TTC549 (cell line): Measurements from ENCODE around the gene SEC24C.
"Not testable (repeated sequence)": the region's sequence is repeated elsewhere in the genome, so short reads cannot be mapped to it uniquely, and the experiment has no call there.

Experiments
- FAIRE-seq: peaks from 2 replicates; lab custom pipeline; 2012; peaks lifted over from hg19 to GRCh38; lab: Jason Lieb, UNC

SEC24C gene

DNA sequence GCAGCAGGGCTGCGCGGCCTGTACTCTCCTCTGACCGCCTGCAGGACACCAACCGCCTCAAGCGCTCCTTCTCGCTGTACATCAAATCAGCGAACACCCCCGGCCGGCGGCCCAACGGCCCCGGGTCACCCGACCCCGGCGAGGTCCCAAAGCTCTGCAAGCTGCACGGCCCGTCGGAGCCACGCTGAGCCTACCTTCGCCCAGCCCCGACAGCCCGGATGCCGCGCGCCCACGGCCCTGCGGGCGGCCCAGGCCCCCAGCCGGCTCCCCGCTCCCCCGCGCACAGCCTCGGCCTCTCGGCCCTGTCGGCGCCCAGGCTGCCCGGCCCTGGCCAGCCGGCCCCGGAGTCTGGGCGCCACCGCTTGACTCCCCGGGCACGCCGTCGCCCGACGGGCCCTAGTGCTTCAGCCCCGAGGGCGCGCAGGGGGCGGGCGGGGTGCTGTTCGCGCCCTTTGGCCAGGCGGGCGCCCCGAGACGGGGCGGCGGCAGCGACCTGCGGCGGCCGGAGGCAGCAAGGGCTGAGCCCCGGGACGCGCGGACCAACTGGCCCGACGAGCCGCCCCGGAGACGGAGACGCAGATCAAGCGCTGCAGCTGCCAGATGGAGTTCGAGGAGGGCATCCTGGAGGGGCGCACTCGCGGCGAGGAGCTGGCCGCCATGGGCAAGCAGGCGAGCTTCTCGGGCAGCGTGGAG lies 11.1 kb upstream of the SEC24C start:
- FAIRE-seq: no peak

DNA sequence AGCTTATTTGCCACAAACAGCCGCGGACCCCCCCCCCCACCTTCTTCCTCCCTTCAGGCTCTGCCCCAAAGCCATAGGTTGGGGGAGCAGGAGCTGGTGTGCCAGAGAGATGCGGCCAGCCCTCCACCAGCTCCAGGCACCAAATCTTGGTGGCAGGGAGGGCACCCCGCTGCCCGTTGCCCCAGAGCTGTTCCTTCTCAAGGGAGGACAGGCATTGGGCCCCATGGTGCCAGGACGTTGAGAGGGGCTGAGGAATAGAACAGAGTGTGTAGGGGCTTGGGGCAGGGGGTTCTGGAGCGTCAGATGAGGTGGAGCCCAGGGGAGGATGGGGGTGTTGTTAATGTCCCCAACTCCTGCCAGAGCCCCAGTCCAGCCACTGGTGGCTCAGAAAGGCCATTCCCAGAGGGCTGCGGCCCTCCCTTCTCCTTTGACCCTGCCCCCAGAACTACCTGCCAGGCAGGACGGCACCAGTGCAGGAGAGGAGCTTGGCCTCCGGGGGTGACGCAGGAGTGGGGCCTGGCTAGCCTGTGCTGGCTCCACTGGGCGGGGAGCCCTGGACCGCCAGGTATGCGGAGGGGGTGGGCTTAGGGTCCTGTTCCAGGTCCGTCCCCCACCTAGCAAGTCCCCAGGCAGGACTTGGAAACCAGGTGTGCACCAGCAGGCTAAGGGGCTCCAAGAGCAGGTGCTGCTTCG lies 10.0 kb upstream of the SEC24C start:
- no peak for FAIRE-seq

DNA sequence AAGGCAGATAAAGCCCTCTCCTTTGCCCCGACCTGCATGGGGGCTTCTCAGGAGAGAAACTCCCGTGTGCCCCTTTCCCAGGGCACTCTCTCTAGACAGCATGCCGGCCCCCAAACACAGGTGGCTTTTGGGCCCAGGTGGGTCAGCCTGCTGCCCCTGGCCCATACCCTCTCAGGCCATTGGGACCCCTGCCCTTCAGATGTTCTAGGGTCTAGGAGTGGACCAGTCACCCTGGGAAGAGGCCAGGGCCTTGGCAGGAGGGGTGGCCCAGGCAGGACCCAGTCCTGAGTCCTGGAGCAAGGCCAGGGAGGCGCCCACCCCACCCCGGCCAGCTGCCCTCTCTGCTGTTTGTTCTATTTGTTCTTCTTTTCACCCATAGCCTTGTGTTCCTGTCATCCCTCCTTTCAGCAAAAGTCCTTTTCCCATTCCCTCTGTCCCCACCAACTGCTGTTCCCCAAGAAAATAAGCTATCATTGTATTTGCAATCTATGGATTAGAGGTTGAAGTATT lies 9.3 kb upstream of the SEC24C start:
- FAIRE-seq: no peak

DNA sequence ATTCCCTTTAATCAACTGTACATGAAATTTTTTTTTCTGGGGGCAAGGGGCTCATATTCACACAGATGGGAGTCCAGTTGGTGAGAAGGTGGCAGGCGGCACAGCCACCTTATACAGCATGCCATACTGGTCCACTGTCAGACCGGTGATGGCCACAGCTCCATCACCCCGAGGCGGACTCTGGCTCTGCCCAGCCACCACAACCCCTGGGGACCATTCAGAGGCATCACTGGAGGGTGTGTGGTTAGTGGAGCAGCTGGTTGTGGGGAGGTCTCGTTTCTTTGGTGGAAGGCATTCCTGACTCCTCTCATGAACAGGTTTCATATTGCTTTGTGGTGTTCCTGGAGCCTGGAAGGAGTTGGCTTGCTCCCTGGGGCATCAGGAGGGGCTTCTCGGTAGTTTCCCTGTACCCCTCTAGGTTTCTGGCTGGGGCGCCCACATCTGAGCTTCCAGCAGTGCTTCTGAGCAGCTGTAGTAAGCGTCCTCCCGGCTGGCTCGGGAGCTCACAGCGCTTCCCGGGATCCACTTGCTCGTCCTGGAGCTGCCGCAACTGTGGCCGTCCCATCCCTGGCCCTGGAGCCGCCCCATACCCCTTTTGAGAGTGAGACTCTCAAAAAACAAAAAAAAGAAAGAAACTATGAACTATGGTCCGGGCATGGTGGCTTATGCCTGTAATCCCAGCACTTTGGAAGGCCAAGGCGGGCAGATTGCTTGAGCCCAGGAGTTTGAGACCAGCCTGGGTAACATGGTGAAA lies 3.5 kb upstream of the SEC24C start:
- FAIRE-seq: not testable (repeated sequence)

DNA sequence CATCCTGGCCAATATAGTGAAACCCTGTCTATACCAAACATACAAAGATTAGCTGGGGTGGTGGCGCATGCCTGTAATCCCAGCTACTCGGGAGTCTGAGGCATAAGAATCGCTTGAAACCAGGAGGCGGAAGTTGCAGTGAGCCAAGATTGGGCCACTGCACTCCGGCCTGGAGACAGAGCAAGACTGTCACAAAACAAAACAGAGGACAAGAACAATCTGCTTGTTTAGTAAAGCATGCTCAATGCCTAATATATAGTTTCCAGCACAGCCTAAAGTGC lies 1.8 kb upstream of the SEC24C start:
- FAIRE-seq: no peak

DNA sequence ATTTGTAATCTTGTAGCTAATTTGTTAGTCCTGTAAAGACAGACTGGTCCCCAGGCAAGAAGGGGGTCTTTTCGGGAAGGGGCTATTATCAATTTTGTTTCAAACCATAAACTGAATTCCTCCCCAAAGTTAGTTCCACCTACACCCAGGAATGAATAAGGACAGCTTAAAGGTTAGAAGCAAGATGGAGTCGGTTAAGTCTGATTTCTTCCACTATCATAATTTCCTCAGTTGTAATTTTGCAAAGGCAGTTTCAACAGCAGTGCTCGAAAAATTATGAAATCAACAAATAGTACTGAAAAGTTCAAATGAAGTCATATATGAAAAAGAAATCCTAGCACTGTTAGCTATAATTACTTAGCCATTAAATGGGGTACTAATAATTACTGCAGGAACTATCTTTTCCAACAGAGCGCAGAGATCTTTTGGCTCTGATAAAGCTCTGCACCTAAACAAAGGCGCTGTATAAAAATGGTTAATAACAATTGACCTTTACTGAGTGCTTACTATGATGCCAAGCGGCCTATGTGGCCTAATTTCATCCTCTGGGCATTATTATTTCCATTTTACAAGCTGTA lies 756 bp upstream of the SEC24C start:
- FAIRE-seq: no peak

DNA sequence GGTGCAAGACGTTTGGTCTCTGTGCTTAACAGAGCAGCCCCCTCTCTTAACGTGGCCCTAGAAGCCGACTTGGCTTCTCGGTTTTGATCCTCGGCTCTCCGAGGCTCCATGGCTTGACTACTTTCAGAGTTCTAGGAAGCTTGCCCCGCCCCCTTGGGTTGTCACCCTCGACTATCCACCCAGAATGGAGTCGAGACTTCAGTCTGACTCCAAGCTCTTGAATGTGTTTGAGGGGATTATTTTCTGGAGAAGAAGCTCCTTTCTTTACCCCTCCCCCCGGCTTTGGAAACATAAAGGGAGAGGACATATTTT lies 448 bp downstream of the SEC24C start:
- no peak for FAIRE-seq

DNA sequence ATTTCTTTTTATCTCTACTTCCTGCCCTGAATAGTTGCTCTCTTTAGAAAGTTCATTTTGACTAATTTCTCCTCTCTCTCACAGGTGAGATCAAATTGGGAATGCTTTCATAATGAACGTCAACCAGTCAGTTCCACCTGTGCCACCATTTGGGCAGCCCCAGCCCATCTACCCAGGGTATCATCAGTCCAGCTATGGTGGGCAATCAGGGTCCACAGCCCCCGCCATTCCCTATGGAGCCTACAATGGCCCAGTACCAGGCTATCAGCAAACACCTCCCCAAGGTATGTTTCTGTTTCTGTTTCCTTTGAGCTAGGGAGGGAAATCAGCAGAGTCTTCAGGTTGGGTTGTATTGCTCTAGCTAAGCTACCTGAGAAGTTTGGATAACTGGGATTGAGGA lies 2.5 kb downstream of the SEC24C start:
- FAIRE-seq: no peak

DNA sequence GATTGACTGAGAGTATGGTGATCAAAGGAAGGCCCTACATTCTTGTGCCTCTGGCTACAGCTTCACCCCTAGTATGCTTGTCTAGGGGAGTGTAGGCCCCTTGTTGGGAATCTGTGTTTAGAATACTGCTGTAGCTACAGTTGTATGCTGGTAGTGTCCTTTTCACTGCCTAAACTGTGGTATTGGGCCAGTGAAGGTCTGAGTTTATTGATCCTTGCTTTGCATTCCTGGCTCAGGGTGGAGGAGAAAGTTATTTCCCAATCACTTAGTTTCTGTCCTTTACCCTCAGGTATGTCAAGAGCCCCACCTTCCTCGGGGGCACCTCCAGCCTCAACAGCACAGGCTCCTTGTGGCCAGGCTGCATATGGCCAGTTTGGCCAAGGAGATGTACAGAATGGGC lies 6.6 kb downstream of the SEC24C start:
- FAIRE-seq: no peak

DNA sequence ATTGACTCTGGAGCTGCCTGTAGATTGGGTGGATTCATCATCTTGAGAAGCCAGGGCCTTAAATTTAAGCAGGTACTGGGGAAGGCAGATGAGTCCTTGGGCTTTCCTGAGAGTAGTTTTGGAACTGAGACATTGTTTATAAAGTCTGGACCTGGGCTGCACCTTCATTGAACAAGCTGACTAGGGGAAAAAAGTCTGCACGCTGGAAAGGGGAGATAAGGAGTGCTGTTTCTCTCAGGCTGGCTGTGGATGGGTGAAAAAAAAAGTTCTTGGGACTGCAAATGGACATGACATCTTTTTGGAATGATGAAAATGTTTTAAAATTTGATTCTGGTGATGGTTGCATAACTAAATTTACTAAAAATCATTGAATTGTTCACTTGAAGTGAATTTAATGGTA lies 12.0 kb downstream of the SEC24C start:
- FAIRE-seq: no peak

DNA sequence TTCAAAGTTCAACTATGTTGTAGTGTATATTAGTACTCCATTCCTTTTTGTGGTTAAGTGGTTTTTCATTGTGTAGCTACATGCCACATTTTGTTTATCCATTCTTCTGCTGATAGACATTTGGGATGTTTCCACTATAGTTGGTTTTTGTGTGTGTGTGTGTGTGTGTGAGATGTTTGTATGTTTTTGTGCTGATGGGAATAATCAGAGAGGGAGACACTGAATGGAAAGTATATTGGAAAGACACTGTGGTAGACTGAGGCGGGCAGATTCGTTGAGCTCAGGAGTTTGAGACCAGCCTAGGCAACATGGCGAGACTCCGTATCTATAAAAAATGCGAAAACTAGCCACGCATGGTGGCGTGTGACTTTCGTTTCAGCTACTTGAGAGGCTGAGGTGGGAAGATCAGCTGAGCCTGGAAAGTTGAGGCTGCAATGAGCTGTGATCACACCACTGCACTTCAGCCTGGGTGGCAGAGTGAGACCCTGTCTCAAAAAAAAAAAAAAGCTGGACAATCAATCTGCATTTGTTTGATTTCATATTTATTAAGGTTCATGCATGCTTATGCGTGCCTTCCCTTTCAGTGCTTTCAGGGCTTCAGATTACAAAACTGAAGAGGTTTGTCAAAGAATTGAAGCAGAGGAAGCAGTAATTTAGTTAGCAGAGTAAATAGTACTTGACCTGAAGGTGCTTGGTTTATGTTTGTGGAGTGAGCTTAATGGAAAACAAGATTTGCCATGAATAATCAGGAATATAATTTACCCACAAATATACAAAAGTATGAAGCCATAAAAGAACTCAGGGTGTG lies 14.7 kb downstream of the SEC24C start:
- no peak for FAIRE-seq

DNA sequence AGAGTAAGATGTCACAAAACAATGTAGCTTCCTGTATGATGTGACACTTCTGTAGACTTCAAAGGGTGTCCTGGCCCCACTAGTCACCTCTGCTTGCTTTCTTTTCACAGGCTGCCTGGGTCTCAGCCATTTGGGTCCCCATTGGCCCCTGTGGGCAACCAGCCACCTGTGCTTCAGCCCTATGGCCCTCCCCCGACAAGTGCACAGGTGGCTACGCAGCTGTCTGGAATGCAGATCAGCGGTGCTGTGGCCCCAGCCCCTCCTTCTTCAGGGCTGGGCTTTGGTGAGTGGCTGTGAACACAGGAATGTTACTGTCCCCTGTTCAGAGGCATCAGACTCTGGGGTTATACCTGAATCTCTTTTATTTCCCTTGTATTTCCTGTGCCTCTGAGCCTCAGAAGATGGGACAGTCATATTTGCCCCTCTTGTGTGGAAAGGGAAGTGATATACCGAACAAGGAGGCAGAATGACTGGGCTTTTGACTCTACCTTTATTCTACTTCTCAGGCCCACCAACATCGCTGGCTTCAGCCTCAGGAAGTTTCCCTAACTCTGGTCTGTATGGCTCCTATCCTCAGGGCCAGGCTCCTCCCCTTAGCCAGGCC lies 15.4 kb downstream of the SEC24C start:
- no peak for FAIRE-seq

DNA sequence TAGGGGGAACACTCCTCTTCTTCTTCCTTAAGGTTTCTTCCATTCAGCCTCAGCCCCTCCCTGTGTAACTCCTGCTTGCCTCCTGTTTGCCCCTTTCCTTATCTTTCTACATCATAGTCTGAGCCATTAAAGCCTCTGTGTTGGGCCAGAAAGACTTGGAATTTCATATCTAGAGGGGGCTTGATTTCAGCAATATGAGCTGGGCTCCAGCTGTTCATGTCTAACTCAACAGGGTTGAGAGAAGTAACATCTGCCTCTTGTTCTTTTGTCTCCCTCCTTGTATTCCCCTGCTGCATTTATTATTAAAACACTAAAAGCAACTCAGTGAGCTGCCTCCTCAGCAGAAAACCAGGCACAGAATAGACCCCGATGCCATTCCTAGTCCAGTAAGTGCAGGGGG lies 17.6 kb downstream of the SEC24C start:
- FAIRE-seq: no peak

DNA sequence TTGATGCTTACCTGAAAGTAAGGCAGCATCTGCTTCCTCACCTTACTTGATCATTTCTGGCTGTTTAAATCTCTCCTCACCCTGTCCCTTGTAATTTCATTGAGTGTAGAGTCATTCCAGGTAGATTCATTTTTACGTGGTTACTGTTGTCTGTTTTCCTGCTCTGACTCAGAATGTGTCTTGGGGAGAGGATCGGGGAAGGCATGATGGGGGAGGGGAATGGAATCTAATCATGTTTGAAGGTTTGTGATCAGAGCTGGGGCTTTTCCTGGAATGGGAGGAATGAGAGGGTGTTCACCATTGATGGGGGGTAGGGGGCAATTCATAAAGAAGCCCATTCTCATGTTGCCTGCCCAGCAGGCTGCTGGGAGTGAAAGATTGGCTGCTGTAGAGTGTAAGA lies 18.7 kb downstream of the SEC24C start:
- no peak for FAIRE-seq

DNA sequence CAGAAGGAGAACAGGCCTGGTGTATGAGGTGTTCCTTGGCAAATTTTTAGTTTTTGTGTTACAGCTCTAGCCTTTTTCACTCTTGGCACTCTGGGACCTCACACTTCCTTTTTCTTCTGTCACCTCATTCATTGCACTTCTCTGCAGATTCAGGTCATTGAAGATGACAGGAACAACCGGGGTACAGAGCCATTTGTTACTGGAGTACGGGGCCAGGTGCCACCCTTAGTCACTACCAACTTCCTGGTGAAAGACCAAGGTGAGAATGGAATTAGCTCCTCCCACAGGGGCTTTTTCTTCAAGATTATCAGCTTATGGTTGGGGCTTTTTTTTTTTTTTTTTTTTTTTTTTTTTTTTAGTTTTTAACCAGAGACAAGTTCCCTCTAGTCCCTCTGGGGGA lies 19.2 kb downstream of the SEC24C start:
- no peak for FAIRE-seq

DNA sequence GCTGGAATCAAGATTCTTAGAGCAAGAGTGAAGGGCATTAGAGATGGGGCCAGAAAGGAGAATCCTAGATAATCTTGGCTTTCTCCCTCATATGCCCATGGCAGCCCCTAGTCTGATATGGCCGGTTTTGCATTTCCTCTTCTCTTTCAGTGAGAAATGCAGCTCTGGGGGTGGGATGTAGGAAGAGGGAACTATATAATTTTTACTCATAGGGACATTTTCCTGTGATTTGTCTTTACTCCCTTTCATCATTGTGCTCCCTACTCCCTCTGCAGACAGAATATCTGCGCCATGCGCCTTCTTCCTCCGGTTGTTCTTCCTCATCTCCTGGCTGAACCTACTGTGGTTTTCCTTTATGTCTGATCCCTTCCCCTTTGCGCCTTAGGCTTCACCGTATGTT lies 20.9 kb downstream of the SEC24C start:
- FAIRE-seq: no peak

DNA sequence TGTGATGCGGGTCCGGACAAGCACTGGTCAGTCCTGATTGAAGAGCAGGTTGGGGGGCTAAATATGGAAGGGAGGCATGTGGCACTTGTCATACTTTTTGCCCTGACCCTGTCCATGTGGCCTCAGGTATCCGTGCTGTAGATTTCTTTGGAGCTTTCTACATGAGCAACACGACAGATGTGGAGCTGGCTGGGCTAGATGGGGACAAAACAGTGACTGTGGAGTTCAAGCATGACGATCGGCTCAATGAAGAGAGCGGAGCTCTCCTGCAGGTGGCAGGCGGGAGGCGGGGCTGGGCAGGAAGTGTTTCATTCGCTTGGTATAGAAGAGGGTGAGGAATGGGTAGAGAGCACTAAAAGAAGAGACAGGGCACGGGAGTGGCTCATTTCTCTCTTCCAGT lies 24.7 kb downstream of the SEC24C start:
- no peak for FAIRE-seq

DNA sequence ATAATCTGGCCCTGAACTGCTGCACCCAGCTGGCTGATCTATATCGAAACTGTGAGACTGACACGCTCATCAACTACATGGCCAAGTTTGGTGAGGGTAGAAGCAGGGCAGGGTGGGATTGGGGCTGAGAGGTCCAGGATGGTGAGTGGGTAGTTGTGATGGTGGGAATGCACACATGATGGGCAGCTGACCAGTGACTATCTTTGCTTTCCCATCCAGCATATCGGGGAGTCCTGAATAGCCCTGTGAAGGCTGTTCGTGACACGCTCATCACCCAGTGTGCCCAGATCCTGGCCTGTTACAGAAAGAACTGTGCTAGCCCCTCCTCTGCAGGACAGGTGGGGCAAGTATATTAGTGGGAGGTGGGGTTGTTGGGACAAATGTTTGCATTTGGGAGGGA lies 25.2 kb downstream of the SEC24C start:
- FAIRE-seq: no peak

DNA sequence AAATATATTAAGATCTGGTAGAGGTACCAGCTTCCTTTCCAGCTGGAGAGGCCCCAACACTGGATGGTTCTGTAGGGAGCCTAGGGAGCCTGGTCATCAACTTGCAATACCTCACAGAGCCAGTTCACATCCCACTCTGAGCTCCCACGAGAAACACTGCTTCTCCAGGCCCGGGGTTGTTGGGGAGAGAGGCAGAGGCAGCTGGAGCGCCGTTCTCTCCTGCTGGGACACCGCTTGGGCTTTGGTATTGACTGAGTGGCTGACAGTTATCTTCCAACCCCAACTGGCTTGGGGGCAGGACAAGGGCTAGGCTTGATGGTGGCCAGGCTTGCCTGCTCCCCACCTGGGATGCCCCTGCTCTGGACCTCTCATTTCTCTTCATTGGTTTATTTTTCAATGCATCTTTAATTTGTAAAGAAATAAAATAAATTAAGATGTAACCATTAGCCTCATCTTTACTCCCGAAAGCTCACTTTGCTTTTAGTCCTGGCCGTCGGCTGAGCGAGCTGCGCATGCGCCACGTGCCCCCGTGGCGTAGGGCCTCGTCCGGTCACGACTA lies 27.6 kb downstream of the SEC24C start:
- FAIRE-seq: no peak

DNA sequence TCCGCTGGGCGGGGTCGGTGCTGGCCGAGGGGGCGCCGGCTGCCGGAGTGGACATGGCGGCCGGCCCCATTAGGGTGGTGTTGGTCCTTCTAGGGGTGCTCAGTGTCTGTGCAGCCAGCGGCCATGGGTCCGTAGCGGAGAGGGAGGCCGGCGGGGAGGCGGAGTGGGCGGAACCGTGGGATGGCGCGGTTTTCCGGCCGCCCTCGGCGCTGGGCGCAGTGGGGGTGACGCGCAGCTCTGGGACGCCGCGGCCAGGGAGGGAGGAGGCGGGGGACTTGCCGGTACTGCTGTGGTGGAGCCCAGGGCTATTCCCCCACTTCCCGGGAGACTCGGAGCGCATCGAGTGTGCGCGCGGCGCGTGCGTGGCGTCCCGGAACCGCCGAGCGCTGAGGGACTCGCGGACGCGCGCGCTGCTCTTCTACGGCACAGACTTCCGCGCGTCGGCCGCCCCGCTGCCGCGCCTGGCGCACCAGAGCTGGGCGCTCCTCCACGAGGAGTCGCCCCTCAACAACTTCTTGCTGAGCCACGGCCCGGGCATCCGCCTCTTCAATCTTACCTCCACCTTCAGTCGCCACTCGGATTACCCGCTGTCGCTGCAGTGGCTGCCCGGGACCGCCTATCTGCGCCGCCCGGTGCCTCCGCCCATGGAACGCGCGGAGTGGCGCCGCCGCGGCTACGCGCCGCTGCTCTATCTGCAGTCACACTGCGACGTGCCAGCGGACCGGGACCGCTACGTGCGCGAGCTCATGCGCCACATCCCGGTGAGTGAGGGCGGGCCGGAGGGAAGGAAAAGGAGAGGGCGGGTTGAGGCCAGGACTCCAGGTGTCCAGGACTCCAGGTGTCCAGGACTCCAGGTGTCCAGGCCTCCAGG lies 28.3 kb downstream of the SEC24C start:
- FAIRE-seq: no peak
